WTC11 (cell line): ENCODE results near the gene NUP155. TPM values are rescaled to one million over a fixed set of nuclear protein-coding genes. Genes with fewer than 3 reads are reported as not detected.

Experiments used
- AFF4 ChIP-seq: sonication (generic); formaldehyde crosslinking; IDR thresholded peaks from 2 replicates; pipeline ENCODE4 v1.8.1; 2023; ENCODE audit warnings: mild to moderate bottlenecking, missing genetic modification reagents, borderline replicate concordance
- ATF1 ChIP-seq: sonication (generic); formaldehyde crosslinking; IDR thresholded peaks from 2 replicates; pipeline ENCODE4 v1.8.1; 2023; ENCODE audit warnings: mild to moderate bottlenecking, moderate library complexity, missing genetic modification reagents
- ATF6 ChIP-seq: sonication (generic); formaldehyde crosslinking; IDR thresholded peaks from 2 replicates; pipeline ENCODE4 v1.8.1; 2023; ENCODE audit warnings: mild to moderate bottlenecking, missing genetic modification reagents
- CDX4 ChIP-seq: fragments of 250-450 bp; sonication (Bioruptor Pico); IDR thresholded peaks from 2 replicates; pipeline ENCODE4 v1.9.0; 2021; ENCODE audit warnings: moderate library complexity, mild to moderate bottlenecking, inconsistent platforms, borderline replicate concordance
- CTCF ChIP-seq: fragments of 200-600 bp; IDR thresholded peaks from 2 replicates; pipeline ENCODE4 v1.8.0; 2022; ENCODE audit warnings: antibody characterized with exemption
- ELF4 ChIP-seq: sonication (generic); formaldehyde crosslinking; IDR thresholded peaks from 2 replicates; pipeline ENCODE4 v1.8.1; 2022; ENCODE audit warnings: low read depth, mild to moderate bottlenecking, moderate library complexity, missing genetic modification reagents
- ESRRA ChIP-seq: sonication (generic); formaldehyde crosslinking; IDR thresholded peaks from 2 replicates; pipeline ENCODE4 v1.8.1; 2022; ENCODE audit warnings: mild to moderate bottlenecking, missing genetic modification reagents, borderline replicate concordance
- FOXJ3 ChIP-seq: sonication (generic); formaldehyde crosslinking; IDR thresholded peaks from 2 replicates; pipeline ENCODE4 v1.9.0; 2021; ENCODE audit warnings: missing genetic modification reagents, mild to moderate bottlenecking, borderline replicate concordance
- FOXP1 ChIP-seq: sonication (generic); formaldehyde crosslinking; IDR thresholded peaks from 2 replicates; pipeline ENCODE4 v1.8.0; 2022; ENCODE audit warnings: missing genetic modification reagents, mild to moderate bottlenecking, moderate library complexity, borderline replicate concordance
- GRHL2 ChIP-seq: fragments of 250-450 bp; sonication (Bioruptor Pico); IDR thresholded peaks from 2 replicates; pipeline ENCODE4 v1.8.0; 2022; ENCODE audit warnings: mild to moderate bottlenecking, moderate library complexity; ENCODE audit not compliant: insufficient replicate concordance, severe bottlenecking
- IRF1 ChIP-seq: sonication (generic); formaldehyde crosslinking; IDR thresholded peaks from 2 replicates; pipeline ENCODE4 v1.8.0; 2023; ENCODE audit warnings: missing genetic modification reagents
- IRF2 ChIP-seq: sonication (generic); formaldehyde crosslinking; IDR thresholded peaks from 2 replicates; pipeline ENCODE4 v1.8.0; 2022; ENCODE audit warnings: low read depth, missing genetic modification reagents, borderline replicate concordance
- MLX ChIP-seq: sonication (generic); formaldehyde crosslinking; IDR thresholded peaks from 2 replicates; pipeline ENCODE4 v1.8.1; 2023; ENCODE audit warnings: mild to moderate bottlenecking, missing genetic modification reagents, moderate library complexity
- NFE2L1 ChIP-seq: sonication (generic); formaldehyde crosslinking; IDR thresholded peaks from 2 replicates; pipeline ENCODE4 v1.8.1; 2023; ENCODE audit warnings: missing genetic modification reagents
- PRDM15 ChIP-seq: sonication (generic); formaldehyde crosslinking; IDR thresholded peaks from 2 replicates; pipeline ENCODE4 v1.8.0; 2022; ENCODE audit warnings: missing genetic modification reagents
- RORB ChIP-seq: fragments of 250-450 bp; sonication (Bioruptor Pico); IDR thresholded peaks from 2 replicates; pipeline ENCODE4 v1.9.0; 2021; ENCODE audit warnings: mild to moderate bottlenecking
- USF1 ChIP-seq: sonication (generic); formaldehyde crosslinking; IDR thresholded peaks from 2 replicates; pipeline ENCODE4 v1.8.0; 2022; ENCODE audit warnings: mild to moderate bottlenecking, missing genetic modification reagents
- USF2 ChIP-seq: sonication (generic); formaldehyde crosslinking; IDR thresholded peaks from 2 replicates; pipeline ENCODE4 v1.8.1; 2023; ENCODE audit warnings: mild to moderate bottlenecking, missing genetic modification reagents, moderate library complexity
- ZNF121 ChIP-seq: sonication (generic); formaldehyde crosslinking; IDR thresholded peaks from 2 replicates; pipeline ENCODE4 v1.8.0; 2023; ENCODE audit warnings: missing genetic modification reagents
- ZNF138 ChIP-seq: sonication (generic); formaldehyde crosslinking; conservative IDR thresholded peaks from 2 replicates; pipeline ENCODE4 v1.8.1; 2022; ENCODE audit warnings: mild to moderate bottlenecking, moderate library complexity, missing genetic modification reagents
- ZNF317 ChIP-seq: sonication (generic); formaldehyde crosslinking; IDR thresholded peaks from 2 replicates; pipeline ENCODE4 v1.8.1; 2023; ENCODE audit warnings: low read depth, mild to moderate bottlenecking, moderate library complexity, missing genetic modification reagents, borderline replicate concordance
- ZNF396 ChIP-seq: fragments of 250-450 bp; sonication (Bioruptor Pico); IDR thresholded peaks from 2 replicates; pipeline ENCODE4 v1.8.0; 2021; ENCODE audit warnings: mild to moderate bottlenecking, moderate library complexity, borderline replicate concordance
- total RNA-seq: library from RNA; stranded (reverse); gene quantifications from 3 replicates; pipeline ENCODE4 v1.2.3, GENCODE V29; 2021

The NUP155 gene
- total RNA-seq, 1 experiment from 2014 or later: 92.1 TPM

- TF ChIP-seq USF2 (CRISPR knock-in tag) (no peak), PRDM15 (CRISPR knock-in tag) (no peak), ZNF138 (CRISPR knock-in tag) (no peak; the same call in 1 of the 2 replicates), ZNF121 (CRISPR knock-in tag) (no peak), NFE2L1 (CRISPR knock-in tag) (no peak; the same call in 1 of the 2 replicates), RORB (CRISPR knock-in tag) (no peak), FOXP1 (CRISPR knock-in tag) (peak; percentile 77; the same call in 1 of the 2 replicates), IRF2 (CRISPR knock-in tag) (no peak), CDX4 (CRISPR knock-in tag) (no peak), USF1 (0 out of 2 replicates have a peak, but pooled peaks have one; percentile 31), GRHL2 (CRISPR knock-in tag) (no peak), ZNF396 (CRISPR knock-in tag) (no peak), ATF1 (no peak), ELF4 (CRISPR knock-in tag) (no peak), IRF1 (CRISPR knock-in tag) (no peak), ZNF317 (CRISPR knock-in tag) (0 out of 2 replicates have a peak, but pooled peaks have one; percentile 12), ATF6 (CRISPR knock-in tag) (no peak), AFF4 (CRISPR knock-in tag) (0 out of 2 replicates have a peak, but pooled peaks have one; percentile 12), MLX (CRISPR knock-in tag) (no peak), CTCF (no peak), FOXJ3 (CRISPR knock-in tag) (no peak), ESRRA (CRISPR knock-in tag) (peak; percentile 54; the same call in 1 of the 2 replicates)
These were observed 121.7 kb downstream of the NUP155 start, which contains the start of gene CPLANE1 (continued) for GRCh38 chr5:37248970-37249814.
